Endometrial microvascular endothelial cells (primary cell): ENCODE data around the gene POC1A. TPM values are rescaled to one million over a fixed set of nuclear protein-coding genes. Genes with fewer than 3 reads are reported as not detected.

ENCODE experiments used
- in situ Hi-C: cut with HindIII; loops from 2 replicates; pipeline ENCODE4 v1.10.0; 2017; ENCODE audit warnings: low sequenced_read_pairs, low pct_unique_long_range_greater_than_20kb; ENCODE audit errors: inconsistent ontology term
- total RNA-seq: library from RNA; depleted of rRNA; stranded (reverse); fragments of >200 nt; gene quantifications from one replicate; pipeline ENCODE4 v1.2.3, GENCODE V29; 2015; ENCODE audit errors: inconsistent ontology term

The POC1A gene
- total RNA-seq, 1 donor from 2014 or later, result 12.6 TPM

DNA sequence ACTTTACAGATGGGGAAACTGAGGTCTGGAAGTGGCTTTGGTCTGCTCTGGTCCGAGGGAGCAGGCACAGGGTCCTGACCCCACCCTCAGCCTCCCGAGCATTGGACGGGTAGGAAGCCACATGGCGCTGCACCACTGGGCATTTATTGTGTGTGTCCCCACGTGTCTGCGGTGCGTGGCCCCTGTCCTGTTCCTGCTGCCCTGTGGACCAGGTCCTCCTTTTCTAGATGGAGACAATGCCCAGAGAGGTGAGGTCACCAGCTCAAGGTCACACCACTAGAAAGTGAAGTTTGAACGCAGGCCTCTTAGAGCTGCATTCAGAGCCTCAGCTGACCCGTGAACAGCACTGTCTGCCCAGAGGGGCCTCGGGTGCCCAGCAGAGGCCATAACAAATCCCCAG, 124.7 kb downstream of the POC1A start:
- in situ Hi-C loops, result no loop called here

GRCh38 chr3:52029053-52029452, 125.2 kb downstream of the POC1A start:
- in situ Hi-C loops, result no loop called here

DNA sequence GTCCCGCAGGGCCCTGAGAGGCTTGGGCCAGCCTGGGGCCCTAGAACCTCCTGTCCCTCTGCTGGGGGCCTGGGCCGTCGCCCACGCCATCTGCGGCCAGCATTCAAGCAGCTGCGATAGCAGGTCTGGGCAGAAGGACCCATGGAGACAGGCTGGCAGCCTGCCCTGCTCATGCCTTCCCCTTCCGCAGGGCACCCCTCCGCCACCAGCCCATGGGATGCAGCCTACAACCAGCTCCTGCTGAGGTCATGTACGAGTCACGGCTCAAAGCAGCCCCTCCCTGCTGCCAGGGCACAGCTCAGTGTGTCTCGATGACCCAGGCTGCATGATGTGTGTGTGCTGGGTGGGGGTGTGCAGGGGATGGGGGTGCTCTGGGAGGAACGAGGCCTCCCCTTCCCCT, 125.7 kb downstream of the POC1A start:
- in situ Hi-C loops, result no loop called here

DNA sequence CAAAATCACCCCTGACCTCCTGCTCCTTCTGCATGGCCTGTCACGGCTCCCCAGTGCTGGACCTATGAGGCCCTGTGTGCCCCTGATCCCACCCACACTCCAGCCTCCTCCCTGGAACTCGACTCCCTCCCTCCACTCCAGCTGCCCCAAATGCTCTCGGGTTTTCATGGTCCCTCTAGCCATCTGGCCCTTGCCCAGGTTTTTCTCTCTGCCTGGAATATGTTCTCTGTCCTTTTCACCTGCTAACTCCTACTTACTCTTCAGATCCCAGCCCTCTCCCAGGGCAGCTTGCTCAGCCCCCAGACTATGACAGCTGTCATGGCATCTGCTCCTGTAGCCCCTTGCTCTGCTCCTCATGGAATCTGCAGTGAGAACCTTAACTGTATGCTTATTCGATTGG, 128.2 kb downstream of the POC1A start:
- in situ Hi-C loops, result no loop called here

DNA sequence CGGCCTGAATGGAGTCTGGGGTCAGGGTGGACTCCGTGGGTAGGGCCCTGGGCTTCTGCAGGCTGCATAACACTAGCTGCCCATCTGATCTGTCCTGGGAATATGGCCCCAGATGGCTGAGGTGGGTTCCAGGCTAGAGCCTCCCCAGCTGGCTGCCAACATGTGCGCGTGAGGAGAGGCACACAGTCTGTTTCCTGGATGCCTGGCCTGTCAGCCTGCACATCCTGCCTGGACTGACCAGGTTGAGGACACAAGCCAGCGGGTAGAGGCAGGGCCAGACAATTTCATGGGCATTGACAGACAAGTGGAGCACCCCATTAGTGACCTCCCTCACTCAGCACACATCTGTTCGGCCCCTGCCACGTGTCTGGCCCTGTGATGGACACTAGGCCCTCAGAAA, 128.8 kb downstream of the POC1A start:
- in situ Hi-C loops, result no loop called here

Other genes starting within 250 kb of the POC1A start
- gene RRP9, start 212.5 kb downstream of the POC1A start, total RNA-seq, result 29.0 TPM
- 18.1 TPM for gene PARP3, start 212.1 kb downstream of the POC1A start, total RNA-seq
- not detected for gene GPR62, start 199.0 kb downstream of the POC1A start, total RNA-seq
- 77.8 TPM for gene PCBP4, start 187.0 kb downstream of the POC1A start, total RNA-seq
- 39.0 TPM for gene ABHD14B, start 180.4 kb downstream of the POC1A start, total RNA-seq
- gene ABHD14A, start 179.4 kb downstream of the POC1A start, total RNA-seq, result 31.7 TPM
- gene ACY1, start 170.9 kb downstream of the POC1A start, total RNA-seq, result 36.9 TPM
- gene RPL29, start 158.5 kb downstream of the POC1A start, total RNA-seq, result 1,389 TPM
- gene DUSP7, start 97.9 kb downstream of the POC1A start, total RNA-seq, result 29.4 TPM
- 61.7 TPM for gene ALAS1, start 43.7 kb upstream of the POC1A start, total RNA-seq
- not detected for gene TLR9, start 71.2 kb upstream of the POC1A start, total RNA-seq
- 185 TPM for gene TWF2, start 84.7 kb upstream of the POC1A start, total RNA-seq
- gene PPM1M, start 91.3 kb upstream of the POC1A start, total RNA-seq, result 15.2 TPM
- gene WDR82, start 124.2 kb upstream of the POC1A start, total RNA-seq, result 60.1 TPM
- 22.5 TPM for gene GLYCTK, start 133.4 kb upstream of the POC1A start, total RNA-seq
- 2.1 TPM for gene DNAH1, start 161.9 kb upstream of the POC1A start, total RNA-seq